Activated naive CD4-positive, alpha-beta T cell treated with Interleukin-2 at 50 U/mL for 16 hours (primary cell): ENCODE measurements around the gene PKDCC.

Experiments
- DNase-seq: peaks from one replicate; pipeline ENCODE4 v3.0.0-alpha.2; 2020

PKDCC gene

DNA sequence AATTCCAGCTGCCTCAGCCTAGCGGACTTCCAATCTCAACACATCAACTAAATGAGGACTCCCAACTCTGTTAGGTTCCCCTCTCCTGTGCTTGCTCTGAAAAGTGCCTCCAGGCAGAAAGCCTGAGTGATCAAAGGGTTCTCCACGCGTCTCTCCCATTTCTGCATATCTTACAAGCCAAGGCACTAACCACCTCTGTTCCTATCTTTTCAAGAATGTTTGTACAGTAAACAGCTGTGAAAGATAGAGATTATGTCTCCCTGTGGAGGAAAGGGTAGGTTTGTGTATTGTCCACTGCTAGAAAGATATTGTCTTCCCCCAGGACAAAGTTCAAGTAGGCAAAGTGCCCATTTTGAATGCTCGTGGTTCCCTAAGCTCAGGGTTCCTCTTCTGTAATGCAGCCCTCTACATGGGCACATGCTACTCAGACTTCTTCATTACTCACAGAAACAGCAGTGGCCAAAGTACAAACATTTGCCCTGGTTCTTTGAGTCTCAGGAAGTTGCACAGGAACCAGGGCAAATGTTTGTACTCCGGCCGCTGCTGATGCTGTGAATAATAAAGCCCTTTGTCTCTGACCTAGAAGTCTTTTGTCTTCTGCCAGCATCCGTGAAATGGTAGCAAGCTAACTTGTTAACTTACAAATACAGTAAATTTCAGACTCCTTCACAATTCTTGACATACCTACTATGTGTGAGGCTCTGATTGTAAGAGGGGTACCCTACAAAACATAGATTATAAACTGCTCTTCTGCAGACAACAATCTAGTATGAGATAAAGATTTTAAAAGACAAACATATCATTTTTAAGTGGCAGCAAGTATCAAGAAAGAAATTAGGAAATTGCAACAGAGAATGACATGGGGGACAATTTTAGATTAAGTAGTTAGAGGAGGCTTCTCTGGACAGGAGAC is 44.5 kb downstream of the PKDCC start:
- no peak for DNase-seq

DNA sequence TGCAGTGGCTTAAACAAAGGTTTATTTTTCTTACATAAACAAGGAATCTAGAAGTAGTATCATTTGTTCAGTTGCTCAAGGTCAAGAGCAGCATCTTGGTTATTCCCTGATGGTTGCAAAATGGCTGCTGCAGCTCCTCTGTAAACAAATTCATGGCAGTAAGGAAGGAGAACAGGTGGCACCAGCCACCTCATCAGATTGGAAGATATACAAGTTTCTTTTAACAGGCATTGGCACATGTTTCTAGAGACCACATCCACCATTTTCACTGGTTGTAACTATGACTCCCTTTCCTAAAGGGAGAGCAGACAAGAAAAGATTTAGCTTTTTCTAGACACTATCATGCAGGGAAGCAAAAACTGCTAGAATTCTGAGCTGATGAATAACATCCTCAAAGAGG is 46.3 kb downstream of the PKDCC start:
- DNase-seq: no peak

DNA sequence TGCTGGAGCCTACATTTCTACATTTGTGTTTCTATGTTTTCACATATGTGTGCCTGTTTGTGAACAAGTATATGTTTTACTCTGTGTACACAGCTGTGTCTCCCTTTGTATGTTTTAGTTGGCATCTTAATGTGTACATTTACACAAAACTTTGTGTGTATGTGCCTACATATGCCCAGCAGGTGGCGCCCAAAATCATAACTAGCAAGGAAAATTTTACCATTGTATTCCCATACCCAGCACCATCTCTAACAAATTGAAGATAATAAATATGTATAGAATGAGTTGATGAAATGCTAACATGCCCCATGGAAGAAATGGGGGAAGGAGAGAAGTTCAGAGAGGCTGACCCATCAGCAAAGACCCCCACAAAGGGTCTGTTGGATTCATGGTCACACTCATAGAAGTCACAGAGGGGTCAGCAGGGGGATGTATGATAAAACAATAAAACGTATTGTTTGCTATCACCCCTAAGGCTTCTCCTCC is 48.1 kb downstream of the PKDCC start:
- DNase-seq: peak; percentile 75

DNA sequence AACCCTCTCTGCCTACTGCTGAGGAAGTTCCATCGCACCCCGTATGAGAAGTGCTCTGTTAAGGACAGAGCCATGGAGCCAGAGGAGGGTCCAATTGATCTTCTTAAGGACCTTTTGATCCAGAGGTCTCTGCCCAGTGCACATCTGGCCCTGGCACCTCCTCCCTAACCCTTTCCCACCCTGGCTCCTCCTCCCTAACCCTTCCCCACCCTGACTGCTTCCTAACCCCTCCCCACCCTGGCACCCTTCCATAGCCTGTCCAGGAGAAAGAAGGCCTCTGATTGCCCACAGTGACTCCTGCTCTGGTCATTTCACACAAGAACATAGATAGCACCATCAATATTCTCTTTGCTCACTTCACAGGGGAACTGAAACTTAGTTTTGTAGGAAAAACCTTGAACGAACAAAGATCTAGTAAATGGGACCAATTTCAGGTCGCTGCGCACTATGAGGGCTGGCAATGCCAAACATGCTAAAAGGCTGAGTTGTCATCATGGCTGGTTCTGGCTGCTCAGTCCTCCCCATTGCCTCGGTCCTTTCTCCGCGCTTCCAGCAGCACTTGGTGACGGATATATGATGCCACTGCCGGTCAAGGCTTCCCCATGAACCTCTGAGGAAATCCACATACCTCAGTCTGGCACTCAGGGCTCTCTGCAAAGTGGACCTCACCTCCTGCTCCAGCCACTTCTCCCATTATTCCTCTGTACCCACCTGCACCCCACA is 49.2 kb downstream of the PKDCC start:
- no peak for DNase-seq

DNA sequence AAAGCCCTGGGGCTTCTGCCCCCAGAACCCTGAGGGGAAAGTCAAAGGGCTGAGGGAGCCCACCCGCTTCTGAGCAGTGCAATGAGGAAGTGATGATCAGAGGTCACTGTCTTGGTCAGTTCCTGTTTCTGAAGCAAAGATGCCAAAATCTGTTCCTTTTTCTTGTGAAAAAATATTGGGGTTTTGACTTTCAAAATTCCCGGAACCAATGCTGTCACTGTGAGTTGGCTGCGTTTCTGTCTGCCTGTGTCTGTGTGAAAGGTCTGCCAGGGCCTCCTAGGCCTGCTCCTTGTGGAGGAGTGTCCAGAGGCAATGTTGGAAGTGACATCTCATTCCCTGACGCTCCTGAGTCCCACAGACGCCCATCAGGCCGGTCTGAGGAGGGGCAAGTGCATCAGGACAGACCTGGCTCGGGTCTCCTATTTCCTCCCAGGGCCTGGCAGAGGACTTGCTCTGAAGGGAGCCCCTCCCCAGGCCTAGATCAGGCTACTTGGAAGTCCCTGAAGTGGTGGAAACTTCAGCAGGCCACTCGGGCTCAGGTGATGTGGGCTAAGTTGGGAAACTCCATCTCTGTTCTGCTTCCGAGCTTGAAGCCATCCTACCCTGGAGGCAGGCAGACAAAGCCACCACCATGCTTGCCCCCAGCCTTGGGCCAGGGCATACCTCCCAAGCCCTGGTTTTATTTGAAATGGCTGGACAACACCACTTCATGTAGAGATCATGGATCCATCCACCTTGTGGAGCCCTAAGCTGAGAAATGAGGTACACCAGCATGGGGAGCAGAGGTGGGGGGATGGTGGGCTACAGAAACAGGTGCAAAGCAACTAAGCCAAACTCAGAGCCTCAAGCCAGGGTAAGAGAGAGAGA is 51.0 kb downstream of the PKDCC start:
- DNase-seq: no peak

DNA sequence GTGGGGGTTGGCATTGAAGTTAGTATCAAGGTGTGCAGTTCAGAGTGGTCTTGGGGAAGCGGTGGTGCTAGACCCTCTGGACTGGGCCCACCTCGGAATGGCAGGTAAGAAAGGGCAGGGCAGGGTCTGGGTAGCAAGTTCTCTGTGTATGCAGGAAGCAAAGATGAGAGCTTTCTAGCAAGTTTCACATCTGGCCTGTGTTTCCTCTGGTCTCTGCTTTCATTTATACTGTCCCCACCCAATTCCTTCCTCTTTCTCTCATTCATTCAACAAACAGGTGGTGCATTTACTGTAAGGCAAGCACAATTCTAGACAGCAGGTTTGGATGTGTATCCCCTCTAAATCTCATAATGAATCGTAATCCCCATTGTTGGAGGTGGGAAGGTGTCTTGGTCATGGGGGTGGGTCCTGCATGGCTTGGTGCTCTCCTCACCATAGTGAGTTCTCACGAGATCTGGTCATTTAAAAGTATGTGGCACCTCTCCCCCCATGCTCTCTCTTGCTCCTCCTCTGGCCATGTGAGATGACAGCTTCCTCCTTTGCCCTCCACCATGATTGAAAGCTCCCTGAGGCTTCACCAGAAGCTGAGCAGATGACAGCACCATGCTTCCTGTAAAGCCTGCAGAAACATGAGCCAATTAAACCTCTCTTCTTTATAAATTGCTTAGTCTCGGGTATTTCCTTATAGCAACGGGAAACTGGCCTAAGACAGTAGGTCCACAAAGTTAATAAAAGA is 51.8 kb downstream of the PKDCC start:
- DNase-seq: no peak

DNA sequence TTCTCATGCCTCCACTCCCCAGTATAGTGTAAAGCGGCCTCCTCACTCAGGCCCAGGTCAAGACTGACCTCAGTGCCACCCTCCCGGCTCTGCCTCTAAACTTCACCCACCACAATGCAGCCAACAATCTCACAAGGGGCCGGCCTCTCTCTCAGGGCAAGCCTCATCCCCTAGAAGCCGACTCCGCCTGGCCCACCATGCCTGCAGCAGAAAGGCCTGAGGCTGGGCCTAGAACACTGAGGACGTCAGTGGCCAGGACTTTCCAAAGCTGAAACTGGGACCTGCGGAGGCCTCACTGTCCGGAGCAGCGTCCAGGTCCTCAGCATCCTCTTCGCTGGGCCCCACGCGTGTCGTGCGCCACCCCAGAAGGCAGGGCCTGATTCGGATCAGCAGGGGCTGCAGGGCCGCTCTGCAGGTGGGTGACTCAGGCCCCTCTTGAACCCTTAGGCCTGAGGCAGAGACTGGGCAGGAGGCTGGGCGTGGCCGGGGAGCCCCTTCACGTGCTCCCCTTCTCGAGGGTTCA is 52.9 kb downstream of the PKDCC start:
- no peak for DNase-seq

DNA sequence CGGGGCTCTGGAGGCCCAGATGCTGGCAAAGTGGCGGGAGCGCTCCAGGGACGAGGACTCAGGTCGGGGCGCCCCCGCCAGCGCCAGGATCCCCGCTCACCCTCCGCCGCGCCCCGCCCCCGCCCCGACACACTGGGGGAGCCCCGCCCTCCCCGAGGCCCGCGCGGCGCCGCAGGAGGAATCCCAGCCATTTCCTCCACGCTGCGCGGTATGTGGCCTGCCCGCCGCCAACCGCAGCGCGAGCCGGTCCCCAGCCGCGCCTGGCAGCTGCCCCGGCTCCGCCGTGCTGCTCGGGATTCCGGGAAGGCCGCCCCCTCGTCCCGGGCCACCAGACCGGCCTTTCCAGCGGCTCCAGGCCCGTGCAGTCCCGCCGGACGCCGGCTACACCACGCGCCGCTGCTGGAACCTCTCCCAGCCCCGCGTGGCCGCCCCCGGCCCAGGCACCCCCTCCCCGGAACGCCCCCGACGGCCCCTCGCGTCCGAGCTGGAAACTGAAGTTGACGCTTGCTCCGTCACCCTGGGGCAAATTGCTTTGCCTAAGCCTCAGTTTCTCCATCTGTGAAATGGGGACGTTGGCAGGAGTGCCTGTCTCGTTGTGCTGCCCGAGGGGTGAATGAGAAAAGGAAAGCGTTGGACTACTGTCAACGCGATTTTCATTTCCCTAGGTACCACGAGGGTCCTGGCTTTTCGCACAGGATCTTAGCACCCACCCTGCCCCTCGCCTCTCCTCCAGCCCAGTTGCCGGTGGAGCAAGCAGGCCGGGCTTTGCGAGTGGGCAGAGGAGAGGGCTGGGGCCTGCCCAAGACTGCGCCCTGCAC is 53.6 kb downstream of the PKDCC start:
- DNase-seq: peak; percentile 65

DNA sequence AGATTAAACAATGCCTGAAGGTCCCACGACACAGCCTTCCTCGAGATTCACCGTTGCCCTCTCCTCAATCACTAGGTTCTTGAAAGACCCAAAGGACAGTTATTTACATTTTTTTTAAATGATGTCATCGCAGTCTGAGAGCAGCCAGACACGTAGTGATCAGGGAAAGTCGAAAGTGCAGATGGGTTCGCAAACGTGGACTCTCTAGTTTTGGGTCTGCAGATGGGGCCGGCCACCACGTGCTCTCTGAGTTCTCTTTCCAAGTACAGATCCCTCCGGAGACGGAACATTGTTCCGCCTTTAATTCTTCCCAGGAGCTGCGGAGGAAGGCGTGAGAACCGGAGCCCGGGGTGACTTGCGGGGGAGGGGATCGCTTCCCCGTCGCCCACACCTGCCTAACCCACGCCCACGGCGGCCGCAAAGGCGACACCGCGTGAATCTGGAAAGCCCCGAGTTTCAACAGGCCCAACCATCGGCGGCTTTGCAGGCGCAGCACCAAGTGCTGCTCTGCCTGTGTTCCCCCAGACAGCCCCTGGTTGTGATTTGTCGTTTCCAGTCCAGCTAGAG is 54.3 kb downstream of the PKDCC start:
- DNase-seq: peak; percentile 92

DNA sequence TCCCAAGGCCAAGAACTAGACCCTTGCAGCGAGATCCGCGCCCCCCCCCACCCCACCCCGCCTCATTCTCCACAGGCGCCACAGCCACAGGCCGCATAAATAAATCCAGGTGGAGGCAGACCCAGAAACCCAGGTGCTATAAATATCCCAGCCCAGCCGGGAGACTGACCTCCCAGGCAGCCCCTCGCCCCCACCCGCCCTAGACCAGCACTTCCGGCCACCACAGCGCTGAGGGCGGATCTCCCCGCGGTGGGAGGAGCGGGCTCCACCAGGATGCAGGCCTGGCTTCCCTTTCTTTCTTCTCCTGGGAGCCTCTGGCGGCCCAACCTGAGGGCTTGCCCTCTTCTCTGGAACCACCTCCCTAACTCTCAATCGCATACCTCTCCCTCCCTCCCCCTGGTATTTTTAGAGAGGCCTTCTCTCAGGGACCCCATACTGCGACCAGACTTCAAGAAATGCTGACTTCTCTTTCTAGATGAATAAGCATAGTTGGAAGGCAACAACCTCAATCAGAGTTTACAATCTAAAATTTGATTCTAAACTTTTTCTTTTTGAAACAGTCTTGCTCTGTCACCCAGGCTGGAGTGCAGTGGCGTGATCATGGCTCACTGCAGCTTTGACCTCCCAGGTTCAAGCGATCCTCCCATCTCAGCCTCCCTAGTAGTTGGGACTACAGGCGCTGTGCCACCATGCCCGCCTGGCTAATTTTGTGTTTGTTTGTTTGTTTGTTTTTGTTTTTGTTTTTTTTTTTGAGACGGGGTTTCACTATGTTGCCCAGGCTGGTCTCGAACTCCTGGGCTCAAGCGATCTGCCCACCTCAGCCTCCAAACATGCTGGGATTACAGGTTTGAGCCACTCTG is 55.0 kb downstream of the PKDCC start:
- peak; percentile 35 for DNase-seq

DNA sequence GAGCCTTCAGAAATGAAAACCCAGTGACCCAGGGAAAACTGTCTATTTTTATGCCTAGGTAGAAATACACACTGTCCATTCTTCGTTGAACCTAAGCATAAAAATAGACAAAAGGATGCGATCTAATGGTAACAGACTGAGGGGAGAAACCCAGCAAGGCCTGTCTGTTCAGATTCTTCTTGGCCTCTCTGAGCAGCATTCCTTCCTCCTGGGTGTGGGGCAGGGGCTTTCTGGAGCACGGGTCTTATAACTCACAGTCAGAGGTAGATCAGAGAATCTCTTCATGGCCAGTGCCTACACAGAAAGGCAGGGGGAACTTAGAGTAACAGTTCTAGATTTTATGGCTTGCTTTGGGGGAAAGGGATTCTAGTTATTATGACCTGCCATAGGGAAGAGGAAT is 56.0 kb downstream of the PKDCC start:
- DNase-seq: no peak

DNA sequence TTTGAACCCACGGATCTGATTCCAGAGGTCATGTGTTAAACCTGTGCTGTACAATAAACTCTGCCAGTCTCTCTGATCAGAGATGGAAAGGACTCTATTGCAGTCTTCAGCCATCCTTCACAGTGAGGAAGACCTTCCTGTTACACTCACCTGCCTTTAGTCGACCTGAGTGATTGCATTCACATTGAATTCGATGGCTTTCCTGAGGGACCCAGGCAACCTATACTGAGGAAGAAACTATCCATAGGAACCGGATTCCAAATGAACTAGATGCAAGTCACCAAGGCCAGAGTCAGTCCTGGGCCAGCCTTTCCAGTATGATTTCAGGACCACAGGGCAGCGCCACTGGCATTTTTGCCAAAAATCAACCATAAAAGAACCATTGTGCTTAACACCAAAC is 56.8 kb downstream of the PKDCC start:
- DNase-seq: no peak

DNA sequence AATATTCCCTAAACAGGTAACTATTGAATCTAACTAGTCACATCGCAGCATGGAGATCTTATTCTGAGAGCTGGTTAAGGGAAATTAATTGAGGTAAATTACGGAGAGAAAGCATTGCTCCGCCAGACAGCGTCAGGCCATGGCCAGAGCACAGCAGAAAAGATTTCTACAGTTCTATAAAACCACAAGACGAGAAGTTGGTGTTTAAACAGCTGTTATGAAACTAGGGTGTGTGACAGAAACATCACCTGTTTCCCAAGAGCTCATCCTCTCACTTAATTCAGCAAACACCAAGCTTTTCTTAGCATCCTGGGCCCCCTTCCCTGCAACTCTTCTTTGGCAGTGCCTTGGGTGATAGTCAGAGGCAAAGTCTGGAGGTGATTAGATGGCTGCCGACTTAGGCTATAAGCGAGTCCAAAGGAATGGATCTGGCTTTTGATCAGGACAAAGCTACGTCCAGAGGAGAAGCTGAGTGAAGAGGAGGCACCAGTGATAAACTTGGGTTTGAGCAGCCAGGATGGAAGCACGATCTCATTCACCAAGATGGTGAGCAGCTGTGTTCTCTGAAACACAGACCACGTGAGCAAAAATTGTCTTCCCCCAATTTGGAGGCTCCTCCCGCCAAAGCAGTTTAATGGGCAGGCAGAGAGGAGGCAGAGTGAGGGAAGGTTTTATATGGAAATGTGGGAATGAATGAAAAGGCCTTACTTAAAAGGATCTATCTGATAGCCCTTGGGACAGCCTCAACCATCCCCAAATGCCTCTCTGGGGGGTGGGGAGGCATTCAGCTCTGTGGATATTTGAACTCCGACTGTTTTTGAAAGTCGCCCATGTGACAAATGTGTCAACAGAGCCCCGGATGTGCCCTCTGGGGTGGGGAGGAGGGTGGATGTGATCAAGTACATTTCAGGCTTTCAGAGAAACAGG is 57.8 kb downstream of the PKDCC start:
- DNase-seq: peak; percentile 79

DNA sequence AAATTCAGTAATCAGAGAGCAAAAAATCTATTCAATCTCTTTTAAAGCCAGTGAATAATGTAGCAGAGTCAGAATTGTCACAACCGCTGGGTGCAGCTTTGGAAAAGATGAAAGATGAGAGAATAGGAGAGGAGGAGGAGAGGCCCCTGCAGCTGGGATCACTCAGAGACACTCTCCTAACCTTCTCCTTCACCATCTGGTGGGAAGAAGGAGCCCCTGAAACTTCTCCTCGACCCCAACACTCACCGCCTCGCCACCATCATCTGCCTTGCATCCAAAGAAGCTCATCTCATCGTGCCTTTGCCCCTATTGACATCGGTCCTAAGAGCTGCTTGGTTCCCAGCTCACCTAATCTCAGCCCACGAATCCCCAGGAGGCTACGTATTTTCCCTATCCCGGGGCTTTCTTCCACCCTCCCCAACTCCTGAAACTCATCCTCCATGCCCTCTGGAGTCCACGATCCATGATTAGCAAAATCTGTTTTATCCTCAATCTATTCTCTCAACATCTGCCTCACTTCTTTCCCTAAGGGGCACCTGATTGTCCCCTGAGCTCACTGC is 58.5 kb downstream of the PKDCC start:
- no peak for DNase-seq

DNA sequence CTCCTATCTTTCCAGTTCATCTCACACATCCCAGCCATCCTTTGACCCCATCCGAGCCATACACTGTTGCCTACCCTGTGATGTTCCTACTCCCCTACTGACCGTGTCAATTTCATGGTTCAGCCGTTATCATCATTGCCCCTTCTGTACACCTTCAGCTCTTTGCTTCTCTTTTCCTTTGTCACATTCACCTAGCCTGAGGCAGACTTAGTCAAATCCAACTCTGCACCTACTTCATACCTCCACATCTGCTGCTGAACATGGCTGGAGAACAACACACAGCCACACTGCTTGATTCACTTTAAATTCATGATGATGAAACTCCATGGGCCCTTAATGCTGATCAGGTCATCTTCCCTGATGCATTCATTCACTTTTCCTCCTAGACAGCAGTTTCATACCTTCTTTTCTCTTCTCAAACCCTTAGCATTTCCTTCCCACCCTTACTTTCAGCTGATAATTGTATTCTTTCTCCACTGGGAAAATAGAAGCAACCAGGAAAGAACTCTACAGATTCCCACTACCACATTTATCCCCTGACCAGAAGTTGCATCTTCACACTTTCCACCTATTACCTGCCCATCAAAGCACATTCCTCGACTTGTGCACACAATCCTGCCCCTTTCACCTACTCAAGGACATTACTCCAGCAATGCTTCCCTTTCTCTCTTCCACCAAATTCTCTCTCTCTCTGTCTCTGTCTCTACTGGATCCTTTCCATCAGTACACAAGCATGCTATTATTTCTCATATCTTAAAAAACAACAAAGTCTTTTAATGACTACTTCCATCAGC is 59.6 kb downstream of the PKDCC start:
- DNase-seq: no peak
